GM19455 (cell line): ENCODE data around the gene RBBP7.
A peak's percentile ranks its signal among the peaks of the same experiment; 100 is the strongest.
"Not testable (repeated sequence)": the region's sequence is repeated elsewhere in the genome, so short reads cannot be mapped to it uniquely, and the experiment has no call there.

Experiments
- ATAC-seq: cut with Tn5 transposase; IDR thresholded peaks from one replicate; pipeline ENCODE4 v1.9.1; 2021; ENCODE audit not compliant: unreplicated experiment

Gene RBBP7

DNA sequence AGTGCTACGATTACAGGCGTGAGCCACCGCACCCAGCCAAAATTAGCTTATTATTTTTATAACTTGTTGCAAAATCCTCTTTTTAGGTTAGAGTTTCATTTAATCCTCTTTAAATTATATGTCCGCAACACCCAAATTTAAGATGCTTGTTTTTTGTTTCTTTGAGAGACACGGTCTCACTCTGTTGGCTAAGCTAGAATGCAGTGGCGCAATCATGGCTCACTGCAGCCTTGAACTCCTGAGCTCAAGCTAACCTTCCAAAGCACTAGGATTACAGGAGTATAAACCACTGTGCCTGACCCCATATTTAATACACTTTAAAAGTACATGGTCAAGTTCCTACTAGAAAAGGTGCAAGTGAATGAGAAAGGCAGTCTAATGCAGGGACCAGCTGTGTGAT, 2.2 kb downstream of the RBBP7 start:
- no peak for ATAC-seq

DNA sequence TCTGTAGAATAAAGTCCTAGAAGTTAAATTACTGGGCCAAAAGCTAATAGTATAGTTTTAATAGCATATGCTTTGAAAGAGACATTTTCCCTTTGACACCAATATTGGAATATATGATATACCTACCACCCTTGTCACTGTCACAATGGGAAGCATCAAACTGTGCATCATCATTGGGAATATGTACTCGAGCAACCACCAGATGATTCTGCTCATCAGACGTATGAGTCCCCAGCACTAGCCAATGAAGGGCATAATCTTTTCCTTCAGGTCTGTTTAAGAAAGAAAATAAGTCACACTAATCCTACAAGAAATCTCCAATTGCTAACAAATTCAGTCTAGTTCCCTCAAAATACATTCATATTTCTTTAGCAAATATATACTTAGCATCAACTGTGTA, 7.3 kb downstream of the RBBP7 start:
- no peak for ATAC-seq

GRCh38 chrX:16856744-16857143, 13.4 kb downstream of the RBBP7 start:
- no peak for ATAC-seq

DNA sequence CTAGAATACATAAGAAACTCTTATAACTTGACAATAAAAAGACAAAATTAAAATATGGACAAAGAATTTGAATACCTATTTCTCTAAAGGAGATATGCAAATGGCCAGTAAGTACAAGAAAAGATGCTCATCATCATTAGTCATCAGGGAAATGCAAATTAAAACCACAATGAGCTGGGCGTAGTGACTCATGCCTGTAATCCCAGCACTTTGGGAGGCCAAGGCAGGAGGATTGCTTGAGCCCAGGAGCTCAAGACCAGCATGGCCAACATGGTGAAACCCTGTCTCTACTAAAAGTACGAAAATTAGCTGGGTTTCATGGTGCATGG, 14.1 kb downstream of the RBBP7 start:
- not testable (repeated sequence) for ATAC-seq

DNA sequence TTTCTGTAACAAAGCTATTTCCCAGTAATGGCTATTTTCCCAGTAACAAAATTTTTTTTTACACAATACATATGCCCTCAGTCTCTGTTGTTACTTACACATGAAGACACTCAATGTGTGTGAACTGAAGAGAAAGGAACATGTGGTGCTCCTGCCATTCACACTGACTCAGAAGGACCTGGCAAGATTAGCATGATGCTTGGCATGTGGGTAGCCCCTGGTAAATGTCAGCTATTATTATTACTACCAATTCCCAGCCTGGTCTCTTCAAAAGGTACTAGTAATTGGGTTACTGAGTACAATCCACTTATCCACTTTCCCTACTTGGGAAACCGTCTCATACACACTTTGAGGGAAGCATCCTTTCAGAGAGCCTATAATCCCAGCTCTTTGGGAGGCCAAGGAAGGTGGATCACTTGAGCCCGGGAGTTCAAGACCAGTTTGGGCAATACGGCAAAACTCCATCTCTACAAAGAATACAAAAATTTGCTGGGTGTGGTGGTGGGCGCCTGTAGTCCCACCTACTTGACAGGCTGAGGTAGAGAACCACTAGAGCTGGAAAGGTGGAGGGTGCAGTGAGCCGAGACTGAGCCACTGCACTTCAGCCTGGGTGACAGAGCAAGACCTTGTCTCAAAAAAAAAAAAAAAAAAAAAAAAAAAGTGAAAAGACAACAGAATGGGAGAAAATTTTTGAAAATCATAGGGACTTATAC, 14.6 kb downstream of the RBBP7 start:
- no peak for ATAC-seq

GRCh38 chrX:16853537-16853936, 16.6 kb downstream of the RBBP7 start:
- ATAC-seq = no peak

DNA sequence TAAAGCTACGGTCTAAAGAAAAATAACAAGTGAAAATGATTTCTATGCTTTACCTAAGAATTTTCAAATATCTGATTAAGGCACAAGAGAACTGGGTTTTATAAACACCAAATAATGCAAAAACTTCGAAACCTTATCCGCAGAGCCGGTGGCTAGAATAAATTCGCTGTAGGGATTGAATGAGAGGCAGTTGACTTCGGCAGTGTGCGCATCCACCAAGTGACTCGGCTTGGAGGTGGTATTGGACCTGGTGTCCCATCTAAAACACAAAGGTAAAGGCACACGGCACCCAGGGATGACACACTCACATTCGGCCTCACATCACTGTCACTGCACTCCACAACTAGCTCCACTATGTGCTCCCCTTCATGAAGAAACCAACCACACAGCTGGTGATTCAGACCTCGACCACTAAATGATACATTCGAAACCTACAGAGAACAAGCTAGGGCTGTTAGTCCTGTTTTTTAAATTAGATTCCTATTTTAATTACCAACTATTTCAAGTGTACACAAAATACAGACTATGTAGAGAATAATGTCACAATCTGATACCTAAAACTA, 17.5 kb downstream of the RBBP7 start:
- no peak for ATAC-seq

GRCh38 chrX:16851827-16852226, 18.3 kb downstream of the RBBP7 start:
- no peak for ATAC-seq

DNA sequence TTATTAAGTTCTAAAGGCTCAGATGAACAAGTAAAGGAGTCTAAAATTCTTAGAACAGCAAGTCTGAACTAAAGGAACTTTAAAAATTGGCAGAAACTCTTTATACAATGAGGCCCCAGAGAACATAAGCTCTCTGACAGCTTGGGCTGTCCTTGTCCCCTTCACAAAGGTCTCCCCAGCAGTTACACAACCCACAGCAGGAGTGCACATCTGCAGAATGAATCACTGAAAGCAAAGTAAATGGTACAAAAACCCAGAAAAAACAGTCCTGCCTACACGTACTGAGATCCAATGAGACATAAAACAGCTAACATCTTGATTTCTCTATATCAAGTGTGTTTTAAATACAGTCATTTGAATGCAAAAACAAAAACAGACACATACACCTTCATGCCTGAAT, 18.7 kb downstream of the RBBP7 start:
- no peak for ATAC-seq

- no peak for ATAC-seq
These were observed 21.6 kb downstream of the RBBP7 start for GRCh38 chrX:16848541-16848940.

DNA sequence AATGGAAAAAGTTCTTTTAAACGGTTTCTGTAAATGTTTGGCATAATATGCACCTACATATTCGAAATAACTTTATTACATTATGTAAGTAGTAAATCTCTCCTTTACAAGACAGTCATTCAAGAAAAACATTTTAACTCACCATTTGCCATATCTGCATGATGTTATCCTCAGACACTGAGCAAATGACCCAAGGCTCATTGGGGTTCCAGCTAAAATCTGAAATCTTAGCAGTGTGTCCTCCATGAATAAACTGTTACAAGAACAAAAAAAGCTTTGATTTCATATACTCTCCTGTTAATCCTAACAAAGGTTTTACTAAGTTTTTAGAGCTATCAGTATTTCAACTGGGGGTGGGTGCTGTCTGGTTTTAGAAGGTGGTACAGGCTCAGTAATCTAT, 24.5 kb downstream of the RBBP7 start:
- ATAC-seq = no peak

- no peak for ATAC-seq
These were observed 26.8 kb downstream of the RBBP7 start for GRCh38 chrX:16843208-16843909.

DNA sequence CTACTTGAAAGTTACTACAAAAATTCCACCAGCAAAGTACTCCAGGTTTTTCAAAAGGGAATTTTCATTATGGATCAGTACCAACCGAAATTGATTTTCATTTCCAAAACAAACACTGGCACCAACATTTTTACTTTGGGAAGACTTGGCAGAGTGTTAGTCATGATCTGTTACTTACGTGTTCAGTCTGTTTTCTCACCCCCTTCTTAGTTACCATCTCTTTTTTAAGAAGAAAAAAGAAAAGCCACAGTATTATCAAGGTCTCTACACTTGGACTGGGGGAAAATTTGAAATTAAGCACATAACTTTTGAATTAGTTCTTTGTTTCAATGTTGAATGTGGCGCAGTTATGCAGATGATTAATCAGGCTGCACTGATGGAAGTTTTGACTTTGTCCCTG, 27.5 kb downstream of the RBBP7 start:
- no peak for ATAC-seq

DNA sequence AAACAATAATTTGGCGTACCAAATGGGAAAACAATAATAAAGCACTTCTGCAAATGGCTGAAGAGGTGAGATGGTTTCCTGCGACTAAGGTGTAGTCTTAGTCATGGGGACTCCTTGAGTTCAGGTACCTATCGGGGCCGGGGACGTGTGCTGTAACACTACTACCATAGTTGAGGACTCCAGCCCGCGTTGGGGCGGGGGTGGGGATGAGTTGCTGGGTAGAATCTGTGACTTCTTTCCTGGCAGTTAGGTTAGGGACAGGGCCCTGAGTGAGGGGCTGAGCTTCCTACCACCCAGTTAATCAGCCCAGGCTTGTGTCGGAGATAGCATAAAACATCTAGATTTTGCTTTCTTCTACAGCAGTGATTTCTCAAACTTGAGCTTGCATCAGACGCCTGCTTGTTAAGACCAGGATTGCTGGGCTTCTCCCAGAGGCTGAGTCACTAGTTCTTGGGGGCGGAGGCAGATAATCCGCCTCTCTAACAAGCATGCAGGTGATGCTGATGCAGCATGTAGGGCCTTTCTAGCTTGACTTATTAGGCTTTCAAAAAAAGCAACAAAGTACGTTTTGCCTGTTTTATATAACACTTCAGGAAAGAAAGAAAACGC, 30.2 kb downstream of the RBBP7 start:
- ATAC-seq = no peak

DNA sequence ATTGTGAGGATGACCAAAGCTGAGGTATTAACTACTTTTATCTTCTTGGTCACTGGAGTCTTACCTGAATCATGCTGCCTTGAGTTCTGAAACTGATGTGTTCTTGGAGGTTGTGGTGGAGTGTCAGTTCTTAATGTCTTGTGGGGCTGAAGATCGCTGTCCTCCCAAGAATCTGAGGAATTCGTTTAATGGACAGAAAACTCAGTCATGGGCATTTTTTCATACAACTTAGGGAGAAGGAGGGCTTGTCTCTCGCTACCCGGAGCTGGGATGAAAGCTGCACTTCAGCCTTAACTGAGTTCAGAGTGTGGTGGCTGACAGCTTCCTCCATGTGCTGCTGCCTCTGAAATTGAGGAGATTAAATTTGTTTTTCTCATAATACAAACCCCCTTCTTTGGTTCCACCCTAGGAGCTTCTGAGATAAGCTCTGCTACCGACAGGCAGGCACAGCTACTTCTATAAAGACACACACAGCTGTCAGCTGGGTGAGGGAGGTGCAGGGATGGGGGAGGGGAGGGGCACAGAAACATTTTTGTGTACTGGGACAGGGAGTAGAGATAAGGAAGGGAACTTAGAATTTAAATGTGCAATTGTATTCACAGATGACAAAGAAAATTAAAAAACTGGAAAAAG, 30.8 kb downstream of the RBBP7 start:
- ATAC-seq = no peak

DNA sequence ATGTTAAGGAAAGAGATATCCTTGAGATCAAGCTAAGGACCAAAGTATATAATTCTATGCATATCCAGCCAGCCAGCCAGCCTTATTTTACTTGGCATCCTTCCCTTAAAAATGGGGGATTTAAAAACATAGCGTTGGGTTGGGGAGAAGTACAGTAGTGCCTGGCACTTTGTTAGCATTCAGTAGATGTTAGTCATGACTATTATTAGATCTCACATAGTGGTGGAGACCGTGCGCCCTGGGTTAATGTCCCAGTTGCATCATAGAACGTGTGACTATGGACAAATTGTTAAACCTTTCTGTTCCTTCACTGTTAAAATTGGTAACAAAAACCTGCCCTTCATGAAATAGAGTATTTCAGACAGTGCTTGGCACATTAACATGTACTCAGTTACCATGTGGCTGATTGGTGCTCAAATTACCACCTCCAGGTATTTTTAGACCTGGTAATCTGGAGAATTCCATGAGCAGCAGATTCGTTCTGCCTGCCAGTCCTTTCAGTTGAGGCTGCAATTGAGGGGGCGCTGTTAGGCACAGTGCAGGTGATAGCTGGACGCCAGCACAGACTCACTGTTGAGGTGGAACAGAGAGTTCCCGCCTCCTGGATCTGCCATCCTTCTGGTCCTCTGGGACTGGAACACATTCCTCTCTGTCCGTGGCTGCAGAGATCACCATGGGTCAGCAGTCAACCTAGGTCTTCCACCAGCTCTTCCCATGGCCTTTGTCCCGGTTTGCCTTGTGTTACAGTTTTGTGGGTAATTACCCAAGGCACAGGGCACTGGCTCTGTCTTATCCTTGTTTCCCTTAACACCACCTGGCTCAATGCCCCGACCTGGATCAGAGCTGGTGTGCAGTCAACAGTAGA, 31.7 kb downstream of the RBBP7 start:
- no peak for ATAC-seq

GRCh38 chrX:16836371-16836770, 33.8 kb downstream of the RBBP7 start:
- ATAC-seq = peak; percentile 80

DNA sequence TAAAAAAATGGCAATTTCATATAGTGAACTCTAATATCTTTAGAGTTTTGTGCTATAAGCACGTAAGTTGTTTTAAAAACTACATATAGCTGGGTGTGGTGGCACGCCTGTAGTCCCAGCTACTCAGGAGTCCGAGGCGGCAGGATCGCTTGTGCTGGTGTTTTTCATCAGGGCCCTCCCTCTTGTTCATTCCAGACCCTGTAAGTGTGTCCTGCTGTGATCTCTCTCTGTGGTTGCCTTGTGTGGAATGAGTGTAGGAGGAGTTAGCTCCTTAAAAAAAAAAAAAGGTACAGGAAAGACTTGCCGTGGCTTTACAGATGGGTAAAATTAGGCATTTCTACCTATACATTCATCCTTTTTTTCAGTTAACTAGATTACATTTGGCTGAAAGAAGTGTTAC, 35.4 kb downstream of the RBBP7 start:
- ATAC-seq = no peak

GRCh38 chrX:16832301-16832700, 37.9 kb downstream of the RBBP7 start:
- no peak for ATAC-seq

DNA sequence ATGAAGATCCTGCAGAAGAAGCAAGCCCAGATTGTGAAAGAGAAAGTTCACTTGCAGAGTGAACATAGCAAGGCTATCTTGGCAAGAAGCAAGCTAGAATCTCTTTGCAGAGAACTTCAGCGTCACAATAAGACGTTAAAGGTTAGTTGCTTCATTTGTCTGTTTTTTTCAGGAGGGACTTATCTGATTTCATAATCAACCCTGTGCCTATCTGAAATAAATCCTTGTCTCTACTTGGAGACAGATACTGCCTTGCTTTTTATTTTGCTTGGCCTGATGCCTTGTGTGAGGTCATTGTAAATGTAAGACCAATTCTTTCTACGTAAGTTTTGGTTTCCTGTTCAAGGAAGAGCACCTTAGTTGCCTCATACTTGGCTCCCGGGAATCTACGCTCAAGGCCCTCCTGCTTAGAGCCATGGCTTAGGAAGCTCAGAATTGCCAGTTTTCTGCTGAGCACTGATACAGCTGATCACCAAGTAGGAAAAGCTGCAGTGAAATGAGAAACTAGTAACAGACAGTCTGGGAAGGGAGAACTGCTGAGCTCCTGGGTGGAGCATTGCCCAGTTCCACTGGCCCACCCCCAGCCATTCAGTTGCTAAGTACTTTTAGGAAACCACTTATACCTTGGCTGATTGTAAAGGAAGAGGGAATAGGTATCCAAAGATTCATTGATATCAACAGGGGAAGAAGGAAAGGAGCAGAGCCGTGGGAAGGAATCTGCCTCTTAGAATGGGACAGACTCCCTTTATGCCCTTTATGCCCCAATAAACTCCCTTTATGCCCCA, 41.8 kb downstream of the RBBP7 start:
- ATAC-seq = no peak
